GM18517 (cell line): ENCODE data around the gene ZFAND5.

Experiments
- ATAC-seq: cut with Tn5 transposase; IDR thresholded peaks from one replicate; pipeline ENCODE4 v1.9.1; 2021; ENCODE audit warnings: mild to moderate bottlenecking, moderate library complexity; ENCODE audit not compliant: unreplicated experiment

The ZFAND5 gene

GRCh38 chr9:72363908-72364678 is 915 bp downstream of the ZFAND5 start:
- peak; percentile 16 for ATAC-seq

DNA sequence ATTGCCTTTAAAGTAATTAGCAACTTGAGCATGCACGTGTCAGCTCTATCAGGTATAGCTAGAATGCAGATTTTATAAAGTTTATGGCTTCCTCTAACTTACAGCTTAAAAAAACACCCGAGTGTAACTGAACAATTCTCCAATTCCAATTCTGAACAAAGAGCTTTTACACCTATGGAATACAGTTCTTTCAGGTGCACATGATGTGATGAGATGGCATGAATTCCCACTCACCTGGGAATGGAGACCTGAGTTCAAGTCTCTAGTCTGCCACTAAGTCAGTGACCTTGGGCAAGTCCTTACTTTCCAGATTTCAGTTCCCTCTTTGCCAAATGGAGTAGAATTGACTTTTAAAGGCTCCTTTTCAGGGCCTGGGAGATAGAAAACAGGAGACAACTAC is 1.8 kb downstream of the ZFAND5 start:
- ATAC-seq, result no peak

DNA sequence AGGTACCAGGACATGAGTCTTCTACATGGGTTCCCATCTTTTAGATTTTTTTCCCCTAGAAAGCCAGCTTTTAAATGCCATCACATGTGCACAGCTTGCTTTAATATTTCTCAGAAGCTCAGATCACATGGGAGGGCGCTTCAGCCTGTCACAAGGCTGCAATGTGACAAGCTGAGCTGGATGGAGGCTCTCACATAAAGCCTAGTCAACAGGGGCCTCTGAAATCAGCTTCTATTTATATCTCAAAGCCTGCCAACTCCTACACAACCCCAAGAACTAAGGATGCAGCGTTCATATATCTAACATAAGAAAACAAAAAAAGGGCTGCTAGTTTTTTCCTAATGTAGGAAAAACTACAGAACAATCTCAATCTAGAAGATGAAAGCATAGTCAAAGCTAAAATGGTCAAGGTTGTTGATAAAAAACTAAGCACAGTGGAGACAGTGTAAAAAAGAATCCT is 2.3 kb downstream of the ZFAND5 start:
- peak; percentile 33 for ATAC-seq

- no peak for ATAC-seq
Observed at GRCh38 chr9:72362118-72362531, 2.9 kb downstream of the ZFAND5 start.

- no peak for ATAC-seq
Observed at GRCh38 chr9:72361217-72361616, 3.8 kb downstream of the ZFAND5 start.

DNA sequence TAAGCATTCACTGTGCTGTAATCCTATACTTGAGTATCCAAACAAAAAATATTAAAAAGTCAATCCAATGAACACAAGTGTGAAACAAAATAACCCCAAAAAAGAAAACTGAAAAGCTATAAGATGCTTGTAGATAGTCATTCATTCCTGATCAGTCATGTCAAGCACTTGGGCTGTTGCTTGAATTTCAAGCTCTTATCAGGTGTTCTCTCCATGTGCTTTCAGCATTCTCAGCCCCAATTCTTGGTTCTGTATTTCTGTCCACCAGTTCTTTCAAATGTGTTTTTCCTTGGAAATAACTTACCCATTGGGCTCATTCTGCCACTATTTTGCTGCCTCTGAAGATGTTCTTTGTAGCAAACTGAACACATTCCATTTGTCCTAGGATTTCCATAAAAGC is 4.7 kb downstream of the ZFAND5 start:
- ATAC-seq, result no peak

- no peak for ATAC-seq
Observed at GRCh38 chr9:72356041-72356582, 8.9 kb downstream of the ZFAND5 start.

- ATAC-seq, result no peak
Observed at GRCh38 chr9:72355153-72355552, 9.9 kb downstream of the ZFAND5 start.

DNA sequence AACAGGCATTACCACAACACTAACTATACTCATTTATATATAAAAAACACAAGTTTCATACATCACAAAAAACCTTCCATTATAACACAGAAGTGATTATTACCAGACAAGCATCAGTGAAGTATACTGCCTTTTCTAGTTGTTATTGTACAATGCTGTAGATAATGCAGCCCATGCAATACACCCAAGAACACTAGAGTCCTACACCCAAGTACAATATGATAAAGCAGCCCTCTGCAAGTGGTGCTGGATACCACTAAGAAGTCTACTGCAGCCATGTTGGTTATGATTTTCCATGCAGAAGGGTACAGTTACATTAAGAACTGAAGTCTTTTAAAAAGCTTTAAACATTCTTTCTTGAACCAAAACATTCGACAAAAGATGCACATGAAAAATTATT is 10.3 kb downstream of the ZFAND5 start:
- ATAC-seq, result no peak

DNA sequence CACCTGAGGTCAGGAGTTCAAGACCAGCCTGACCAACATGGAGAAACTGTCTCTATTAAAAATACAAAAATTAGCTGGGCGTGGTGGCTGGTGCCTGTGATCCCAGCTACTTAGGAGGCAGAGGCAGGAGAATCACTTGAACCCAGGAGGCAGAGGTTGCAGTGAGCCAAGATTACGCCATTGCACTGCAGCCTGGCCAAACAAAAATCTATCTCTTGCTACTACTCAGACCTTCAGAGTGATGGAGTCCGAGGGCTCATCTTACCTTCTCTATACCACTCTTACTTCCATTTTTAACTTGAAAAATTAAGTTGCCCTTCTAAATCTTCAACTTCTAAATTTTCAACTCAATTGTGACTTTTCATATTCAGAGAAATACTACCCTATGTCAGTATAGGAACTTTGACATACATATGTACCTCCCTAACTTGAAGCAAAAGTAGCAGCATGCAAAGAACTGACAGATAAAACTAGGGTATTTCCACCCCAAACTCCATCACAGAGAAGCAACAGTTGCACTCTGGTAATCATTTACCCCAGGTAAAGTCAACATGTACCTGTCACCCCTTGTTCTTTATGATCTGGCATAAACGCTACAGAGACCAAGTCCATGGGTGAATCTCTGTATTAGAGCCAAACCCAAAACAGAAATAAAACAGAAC is 11.4 kb downstream of the ZFAND5 start:
- ATAC-seq, result no peak

- no peak for ATAC-seq
Observed at GRCh38 chr9:72352911-72353388, 12.1 kb downstream of the ZFAND5 start.

DNA sequence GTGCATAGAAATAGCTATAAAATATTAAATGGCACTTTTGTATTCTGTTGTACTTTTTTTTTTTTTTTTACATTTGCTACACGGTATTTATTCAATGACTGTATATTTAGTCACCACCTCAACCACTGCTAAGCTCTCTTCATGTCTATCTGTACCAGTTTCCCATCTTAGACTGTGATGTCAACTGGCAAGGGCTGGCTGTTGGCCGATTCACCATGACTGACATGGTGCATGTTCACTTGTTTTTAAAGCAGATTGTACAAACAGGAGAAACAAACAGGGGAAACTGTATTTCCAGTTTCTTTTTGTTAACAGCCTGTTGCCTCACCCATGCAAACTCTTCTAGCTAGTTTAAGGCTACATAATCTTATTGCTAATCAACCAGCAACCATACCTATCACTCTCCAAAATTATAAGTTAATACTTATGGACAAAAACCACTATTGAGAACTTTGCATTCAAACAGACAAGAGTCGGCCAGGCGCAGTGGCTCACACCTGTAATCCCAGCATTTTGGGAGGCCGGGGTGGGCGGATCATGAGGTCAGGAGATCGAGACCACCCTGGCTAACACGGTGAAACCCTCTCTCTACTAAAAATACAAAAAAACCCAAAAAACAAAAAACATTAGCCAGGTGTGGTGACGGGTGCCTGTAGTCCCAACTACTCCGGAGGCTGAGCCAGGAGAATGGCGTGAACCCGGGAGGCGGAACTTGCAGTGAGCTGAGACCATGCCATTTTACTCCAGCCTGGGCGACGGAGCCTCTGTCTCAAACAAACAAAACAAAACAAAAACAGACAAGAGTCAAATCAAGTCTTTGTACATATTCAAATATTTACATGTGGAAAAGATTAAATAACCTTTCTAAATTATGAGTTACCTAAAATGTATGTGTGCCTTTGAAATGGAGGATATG is 13.2 kb downstream of the ZFAND5 start:
- no peak for ATAC-seq

DNA sequence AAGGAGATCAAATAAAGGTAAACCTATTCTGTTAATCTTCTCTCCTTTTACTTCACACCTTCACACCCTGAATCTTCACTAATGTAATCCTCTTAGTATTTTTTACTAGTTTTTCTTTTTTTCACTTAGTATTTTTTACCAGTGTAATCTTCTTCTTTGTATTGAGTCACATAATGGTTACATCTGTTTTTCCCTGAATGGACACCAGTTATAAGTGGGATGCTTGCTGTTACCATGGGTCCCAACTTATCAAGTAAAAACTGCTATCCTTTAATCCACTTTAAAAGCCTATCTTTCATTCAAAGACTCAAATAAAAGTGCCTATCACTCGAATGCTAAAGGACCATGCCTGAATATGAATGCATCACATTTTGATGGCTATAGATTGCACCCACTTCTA is 15.1 kb downstream of the ZFAND5 start:
- no peak for ATAC-seq

- ATAC-seq, result no peak
Observed at GRCh38 chr9:72349240-72349639, 15.8 kb downstream of the ZFAND5 start.

- no peak for ATAC-seq
Observed at GRCh38 chr9:72346333-72346732, 18.7 kb downstream of the ZFAND5 start.

DNA sequence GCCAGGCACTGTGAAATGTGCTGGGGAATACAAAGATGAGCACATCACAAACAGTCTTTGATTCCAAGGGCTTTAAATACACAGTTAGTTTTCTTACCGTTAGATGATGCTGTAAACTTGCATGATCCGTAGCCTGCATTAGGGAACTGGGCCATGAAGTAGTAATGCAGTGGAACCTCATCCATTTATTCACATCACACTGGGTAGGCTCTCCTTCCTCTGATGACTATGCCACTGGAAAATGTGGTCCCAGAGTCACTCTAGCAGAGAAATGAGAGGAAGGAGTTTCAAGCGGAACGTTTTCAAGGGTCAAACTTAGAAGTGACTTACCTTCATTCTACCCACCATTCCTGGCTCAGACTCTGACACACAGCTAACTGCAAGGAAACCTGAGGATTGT is 26.4 kb downstream of the ZFAND5 start:
- no peak for ATAC-seq

DNA sequence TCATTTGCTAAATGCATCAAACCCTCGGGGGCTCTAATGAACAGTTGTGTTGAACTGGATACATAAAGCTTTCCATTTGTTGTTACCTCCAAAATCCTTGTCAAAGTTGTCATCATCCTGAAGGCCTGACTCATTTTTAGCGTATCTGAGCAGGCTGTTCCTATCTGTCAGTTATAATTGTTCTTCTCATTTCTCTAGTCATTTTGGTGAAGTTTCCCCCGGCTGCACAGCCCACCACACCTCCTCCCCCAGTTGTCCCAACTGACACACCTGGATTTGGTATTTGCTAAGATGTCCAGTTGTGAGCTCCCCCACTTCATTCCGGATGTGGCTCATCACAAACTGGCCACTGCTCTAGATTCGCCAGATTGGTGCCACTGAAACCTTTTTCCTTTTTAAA is 27.7 kb downstream of the ZFAND5 start:
- no peak for ATAC-seq

- no peak for ATAC-seq
Observed at GRCh38 chr9:72334658-72335337, 30.2 kb downstream of the ZFAND5 start.

DNA sequence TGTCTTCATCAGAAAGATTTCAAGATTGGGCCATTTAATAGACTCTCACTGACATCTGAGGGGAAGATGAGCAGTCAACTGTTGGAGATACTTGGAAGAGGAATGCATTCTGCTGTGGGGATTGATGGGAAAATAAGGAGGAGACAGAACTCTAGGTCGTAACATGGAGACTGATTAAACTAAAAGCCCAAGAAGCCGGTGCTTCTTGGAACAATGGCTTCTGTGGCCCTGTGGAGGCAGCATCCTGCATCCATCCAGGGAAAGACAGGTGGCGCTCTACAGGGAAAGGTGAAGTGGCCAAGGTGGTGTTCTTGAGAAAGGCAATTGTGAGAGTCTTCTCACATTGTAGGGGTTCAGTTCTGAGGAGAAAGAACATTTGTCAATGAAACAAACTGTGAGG is 31.3 kb downstream of the ZFAND5 start:
- ATAC-seq, result no peak

DNA sequence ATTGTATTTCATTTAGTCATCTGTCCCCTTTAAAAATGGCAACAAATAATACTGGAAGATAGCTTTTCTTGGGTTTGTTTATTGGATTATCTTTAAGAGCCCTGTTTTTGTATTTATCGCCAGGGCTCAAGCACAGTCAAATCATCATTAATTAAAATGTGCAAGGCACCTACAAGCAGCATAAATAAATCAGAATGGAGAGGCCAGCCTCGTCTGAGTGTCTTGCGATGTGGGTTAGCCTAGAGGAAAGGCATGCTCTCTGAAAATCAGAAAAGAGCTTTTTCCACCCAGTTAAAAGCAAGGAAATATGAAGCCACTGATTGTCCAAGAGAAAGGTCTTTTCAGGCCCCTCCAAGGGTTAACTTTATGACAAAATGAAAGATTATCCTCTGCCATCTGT is 31.8 kb downstream of the ZFAND5 start:
- ATAC-seq, result no peak
